ENCODE data around the gene DPYSL5. TPM values are rescaled to one million over a fixed set of nuclear protein-coding genes. Genes with fewer than 3 reads are reported as not detected.

Gene DPYSL5
- total and polyA plus RNA-seq, 4 donors = not detected

- H3K27me3 ChIP-seq (ENCODE audit: control insufficient read depth in 1 of 2, insufficient read depth in 2 of 2, low read length in 1 of 2) = peaks cover 0 to 1% of the 10 kb centered on the region in 2 donors
These were observed 50.6 kb downstream of the DPYSL5 start for GRCh38 chr2:26898480-26899078.

DNA sequence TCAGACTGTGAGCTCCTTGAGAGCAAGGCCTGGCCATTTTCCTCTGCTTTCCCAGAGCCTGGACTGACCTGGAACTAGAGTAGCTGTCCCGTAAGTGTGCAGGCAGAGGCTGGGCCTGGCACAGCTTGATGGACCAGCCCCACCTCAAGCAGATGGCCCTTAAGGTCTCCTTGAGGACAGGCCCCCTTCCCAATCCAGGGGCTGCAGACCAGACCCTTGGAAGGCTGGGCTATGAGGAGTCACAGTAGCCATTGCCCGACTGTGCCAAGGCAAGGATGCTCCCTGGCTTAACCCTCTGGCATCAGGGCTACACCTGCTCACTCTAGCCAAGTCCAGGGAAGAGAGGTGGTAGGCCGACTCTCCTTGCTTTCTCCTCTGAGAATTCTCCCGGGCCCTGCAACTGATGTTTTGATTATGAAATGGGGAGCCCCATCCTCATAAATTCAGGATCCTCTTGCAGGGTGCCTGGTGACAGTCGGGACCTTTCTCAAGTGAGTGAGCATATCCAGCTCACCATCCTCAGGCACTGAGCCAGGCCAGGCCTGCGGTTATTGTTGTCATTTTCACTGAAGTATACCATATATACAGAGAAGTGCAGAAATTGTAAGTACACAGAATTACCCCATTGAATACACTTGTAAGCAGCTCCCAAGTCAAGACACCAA lies 51.7 kb downstream of the DPYSL5 start:
- 85 to 91% methylated on average over 6 of the region's 6 CpGs for WGBS, 2 donors
- Histone ChIP-seq H3K36me3 (ENCODE audit: control insufficient read depth in 1 of 2, insufficient read depth in 2 of 2, low read length in 1 of 2) (no peaks in the 10 kb centered on the region), H3K4me1 (ENCODE audit: control insufficient read depth in 1 of 2, insufficient read depth in 2 of 2, low read length in 2 of 2) (no peaks in the 10 kb centered on the region), H3K27me3 (ENCODE audit: control insufficient read depth in 1 of 2, insufficient read depth in 2 of 2, low read length in 1 of 2) (peaks cover 0 to 1% of the 10 kb centered on the region in 2 donors), H3K9me3 (ENCODE audit: control insufficient read depth, low read length) (peaks cover 1% of the 10 kb centered on the region), H3K27ac (ENCODE audit: low read depth in 1 of 2, low read length in 2 of 2) (no peak overlapping the region), H3K4me3 (ENCODE audit: low read length in 2 of 2) (no peak overlapping the region)
- intact Hi-C loops (cut with DNase I) = no loop called here
- ATAC-seq (ENCODE audit: low FRiP score) (no peak), DNase-seq (no peak)

More at GRCh38 chr2:26898480-26899078, 50.6 kb downstream of the DPYSL5 start:
- intact Hi-C loops (cut with DNase I) = no loop called here
- H3K4me3 ChIP-seq (ENCODE audit: low read length in 2 of 2) = no peak overlapping the region
- ATAC-seq (ENCODE audit: low FRiP score) = no peak
- no peaks in the 10 kb centered on the region for H3K4me1 ChIP-seq (ENCODE audit: control insufficient read depth in 1 of 2, insufficient read depth in 2 of 2, low read length in 2 of 2)
- no peak for DNase-seq
- H3K36me3 ChIP-seq (ENCODE audit: control insufficient read depth in 1 of 2, insufficient read depth in 2 of 2, low read length in 1 of 2) = no peaks in the 10 kb centered on the region
- no peak overlapping the region for H3K27ac ChIP-seq (ENCODE audit: low read depth in 1 of 2, low read length in 2 of 2)
- WGBS, 2 donors = 96 to 98% methylated on average over 15 of the region's 15 CpGs
- peaks cover 2% of the 10 kb centered on the region for H3K9me3 ChIP-seq (ENCODE audit: control insufficient read depth, low read length)

GRCh38 chr2:26900831-26901321 lies 52.9 kb downstream of the DPYSL5 start:
- H3K9me3 ChIP-seq (ENCODE audit: control insufficient read depth, low read length) = no peaks in the 10 kb centered on the region
- ATAC-seq (ENCODE audit: low FRiP score) (no peak), DNase-seq (no peak)
- H3K4me1 ChIP-seq (ENCODE audit: control insufficient read depth in 1 of 2, insufficient read depth in 2 of 2, low read length in 2 of 2) = no peaks in the 10 kb centered on the region
- WGBS, 2 donors = 76 to 81% methylated on average over 8 of the region's 8 CpGs
- peaks cover 0 to 1% of the 10 kb centered on the region in 2 donors for H3K27me3 ChIP-seq (ENCODE audit: control insufficient read depth in 1 of 2, insufficient read depth in 2 of 2, low read length in 1 of 2)
- no peak overlapping the region for H3K4me3 ChIP-seq (ENCODE audit: low read length in 2 of 2)
- no peak overlapping the region for H3K27ac ChIP-seq (ENCODE audit: low read depth in 1 of 2, low read length in 2 of 2)
- intact Hi-C loops (cut with DNase I) = no loop called here
- H3K36me3 ChIP-seq (ENCODE audit: control insufficient read depth in 1 of 2, insufficient read depth in 2 of 2, low read length in 1 of 2) = no peaks in the 10 kb centered on the region

DNA sequence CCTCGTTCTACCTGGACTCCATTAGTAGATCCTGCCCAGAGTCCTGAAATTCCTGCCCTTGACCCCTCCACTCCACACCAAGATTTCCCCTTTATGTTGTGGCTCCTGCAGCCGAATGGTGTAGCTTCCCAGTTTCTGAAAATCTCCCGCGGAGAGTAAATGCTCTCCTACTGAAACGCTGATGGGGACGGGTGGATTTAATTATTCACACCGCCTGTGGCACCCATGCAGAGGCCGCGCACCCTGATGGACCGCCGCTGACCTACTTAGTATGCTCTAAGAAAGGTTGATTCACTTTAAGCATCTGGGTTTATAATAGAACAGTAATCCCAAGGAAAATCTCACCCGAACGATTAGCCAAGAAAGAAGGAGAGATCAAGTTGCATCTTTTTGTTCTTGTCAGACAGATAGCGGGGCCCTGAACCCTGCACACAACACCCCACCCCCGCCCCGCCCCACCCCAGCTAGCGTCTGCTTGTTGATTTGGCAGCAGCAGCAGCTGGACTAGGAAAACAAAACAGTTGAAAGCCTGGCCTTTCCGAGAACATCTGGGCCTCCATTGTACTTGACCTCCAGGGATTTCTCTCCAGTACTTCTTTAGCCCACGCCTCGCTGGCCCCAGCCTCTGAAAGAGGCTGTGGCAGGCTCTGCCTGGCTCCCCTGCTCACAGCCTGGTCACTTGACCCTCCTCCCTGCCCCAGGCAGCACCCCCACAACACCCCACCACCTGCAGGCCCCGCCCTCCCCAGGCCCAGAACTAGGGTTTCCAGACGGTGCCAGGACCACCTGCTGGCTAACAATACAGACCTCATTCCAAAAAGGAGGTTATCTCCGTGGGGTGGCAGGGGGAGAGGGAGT lies 53.6 kb downstream of the DPYSL5 start:
- Histone ChIP-seq H3K36me3 (ENCODE audit: control insufficient read depth in 1 of 2, insufficient read depth in 2 of 2, low read length in 1 of 2) (no peaks in the 10 kb centered on the region), H3K27me3 (ENCODE audit: control insufficient read depth in 1 of 2, insufficient read depth in 2 of 2, low read length in 1 of 2) (peaks cover 0 to 1% of the 10 kb centered on the region in 2 donors), H3K4me1 (ENCODE audit: control insufficient read depth in 1 of 2, insufficient read depth in 2 of 2, low read length in 2 of 2) (no peaks in the 10 kb centered on the region), H3K9me3 (ENCODE audit: control insufficient read depth, low read length) (no peaks in the 10 kb centered on the region), H3K4me3 (ENCODE audit: low read length in 2 of 2) (no peak overlapping the region), H3K27ac (ENCODE audit: low read depth in 1 of 2, low read length in 2 of 2) (no peak overlapping the region)
- intact Hi-C loops (cut with DNase I) = no loop called here
- ATAC-seq (ENCODE audit: low FRiP score) = no peak
- WGBS, 2 donors = 72% methylated on average over 23 of the region's 23 CpGs
- DNase-seq = no peak

DNA sequence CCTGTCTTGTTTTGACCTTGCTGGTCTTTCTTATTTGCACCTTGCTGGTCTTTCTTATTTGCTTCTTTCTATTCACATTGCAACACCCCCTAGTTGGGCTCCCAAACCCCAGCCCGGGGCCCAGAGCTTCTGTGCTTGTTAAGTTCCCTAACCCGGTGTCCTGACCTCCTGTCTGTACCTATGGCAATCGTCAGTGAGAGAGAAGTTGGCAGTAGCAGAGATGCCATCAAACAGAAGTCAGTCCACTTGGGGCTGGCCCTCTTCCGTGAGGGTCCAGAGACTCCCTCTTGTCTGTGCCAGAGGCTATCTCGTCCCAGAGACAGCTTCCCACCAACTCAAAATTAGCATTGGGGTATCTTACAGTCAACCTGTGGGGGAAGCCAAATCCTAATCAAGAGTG lies 55.7 kb downstream of the DPYSL5 start:
- intact Hi-C loops (cut with DNase I) = no loop called here

GRCh38 chr2:26904839-26905238 lies 56.9 kb downstream of the DPYSL5 start:
- ATAC-seq (ENCODE audit: low FRiP score) (no peak), DNase-seq (no peak)
- Histone ChIP-seq H3K4me3 (ENCODE audit: low read length in 2 of 2) (no peak overlapping the region), H3K27me3 (ENCODE audit: control insufficient read depth in 1 of 2, insufficient read depth in 2 of 2, low read length in 1 of 2) (no peaks in the 10 kb centered on the region), H3K27ac (ENCODE audit: low read depth in 1 of 2, low read length in 2 of 2) (no peak overlapping the region), H3K9me3 (ENCODE audit: control insufficient read depth, low read length) (no peaks in the 10 kb centered on the region), H3K4me1 (ENCODE audit: control insufficient read depth in 1 of 2, insufficient read depth in 2 of 2, low read length in 2 of 2) (no peaks in the 10 kb centered on the region), H3K36me3 (ENCODE audit: control insufficient read depth in 1 of 2, insufficient read depth in 2 of 2, low read length in 1 of 2) (no peaks in the 10 kb centered on the region)
- 82 to 94% methylated on average over 2 of the region's 2 CpGs for WGBS, 2 donors
- intact Hi-C loops (cut with DNase I) = no loop called here

More for the DNA sequence above, 55.7 kb downstream of the DPYSL5 start:
- H3K4me3 ChIP-seq (ENCODE audit: low read length in 2 of 2) = no peak overlapping the region
- no peaks in the 10 kb centered on the region for H3K9me3 ChIP-seq (ENCODE audit: control insufficient read depth, low read length)
- no peaks in the 10 kb centered on the region for H3K36me3 ChIP-seq (ENCODE audit: control insufficient read depth in 1 of 2, insufficient read depth in 2 of 2, low read length in 1 of 2)
- ATAC-seq (ENCODE audit: low FRiP score) (no peak), DNase-seq (no peak)
- H3K27me3 ChIP-seq (ENCODE audit: control insufficient read depth in 1 of 2, insufficient read depth in 2 of 2, low read length in 1 of 2) = no peaks in the 10 kb centered on the region
- H3K4me1 ChIP-seq (ENCODE audit: control insufficient read depth in 1 of 2, insufficient read depth in 2 of 2, low read length in 2 of 2) = no peaks in the 10 kb centered on the region
- H3K27ac ChIP-seq (ENCODE audit: low read depth in 1 of 2, low read length in 2 of 2) = no peak overlapping the region
- WGBS, 2 donors = 88 to 92% methylated on average over 5 of the region's 5 CpGs

DNA sequence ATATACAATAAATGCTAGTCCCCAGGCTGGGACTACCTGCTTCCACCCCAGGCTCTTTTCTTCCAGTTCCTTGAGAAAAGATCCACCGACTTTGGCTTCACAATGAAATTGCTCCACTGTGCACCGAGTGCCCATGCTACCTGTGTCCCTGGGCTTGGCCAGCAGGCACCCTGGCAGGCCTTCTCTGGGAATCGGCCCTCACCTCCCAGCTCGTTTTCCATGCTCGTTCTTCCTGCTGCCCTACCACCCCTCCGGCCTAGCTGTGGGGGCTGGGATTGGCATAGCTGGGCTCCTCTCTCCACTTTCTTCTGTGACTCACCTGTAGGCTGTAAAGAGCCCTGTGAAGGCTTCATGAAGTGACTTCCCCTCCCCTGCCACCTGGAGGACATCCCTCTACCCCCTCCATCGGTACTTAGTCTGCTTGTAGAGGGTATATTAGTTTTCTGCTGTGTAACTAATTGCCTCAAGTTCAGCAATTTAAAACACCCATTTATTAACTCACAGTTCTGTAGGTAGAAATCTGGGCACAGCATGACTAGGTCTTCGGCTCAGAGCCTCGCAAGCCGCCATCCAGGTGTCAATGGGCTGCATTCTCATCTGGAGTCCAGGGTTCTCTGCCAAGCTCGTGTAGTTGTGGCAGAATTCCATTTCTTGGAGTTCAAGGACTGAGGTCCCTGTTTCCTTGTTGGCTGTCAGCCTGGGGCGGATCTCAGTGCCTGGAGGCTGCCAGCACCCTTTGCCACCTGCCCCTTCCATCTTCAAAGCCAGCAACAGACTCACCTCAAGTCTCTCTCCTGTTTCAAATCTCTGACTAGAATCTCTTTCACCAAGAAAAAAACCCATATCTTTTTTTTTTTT lies 57.6 kb downstream of the DPYSL5 start:
- Histone ChIP-seq H3K27ac (ENCODE audit: low read depth in 1 of 2, low read length in 2 of 2) (no peak overlapping the region), H3K4me3 (ENCODE audit: low read length in 2 of 2) (no peak overlapping the region), H3K36me3 (ENCODE audit: control insufficient read depth in 1 of 2, insufficient read depth in 2 of 2, low read length in 1 of 2) (no peaks in the 10 kb centered on the region), H3K9me3 (ENCODE audit: control insufficient read depth, low read length) (no peaks in the 10 kb centered on the region), H3K27me3 (ENCODE audit: control insufficient read depth in 1 of 2, insufficient read depth in 2 of 2, low read length in 1 of 2) (no peaks in the 10 kb centered on the region), H3K4me1 (ENCODE audit: control insufficient read depth in 1 of 2, insufficient read depth in 2 of 2, low read length in 2 of 2) (no peaks in the 10 kb centered on the region)
- ATAC-seq (ENCODE audit: low FRiP score) (no peak), DNase-seq (no peak)
- WGBS, 2 donors = 80 to 85% methylated on average over 12 of the region's 12 CpGs
- intact Hi-C loops (cut with DNase I) = no loop called here

DNA sequence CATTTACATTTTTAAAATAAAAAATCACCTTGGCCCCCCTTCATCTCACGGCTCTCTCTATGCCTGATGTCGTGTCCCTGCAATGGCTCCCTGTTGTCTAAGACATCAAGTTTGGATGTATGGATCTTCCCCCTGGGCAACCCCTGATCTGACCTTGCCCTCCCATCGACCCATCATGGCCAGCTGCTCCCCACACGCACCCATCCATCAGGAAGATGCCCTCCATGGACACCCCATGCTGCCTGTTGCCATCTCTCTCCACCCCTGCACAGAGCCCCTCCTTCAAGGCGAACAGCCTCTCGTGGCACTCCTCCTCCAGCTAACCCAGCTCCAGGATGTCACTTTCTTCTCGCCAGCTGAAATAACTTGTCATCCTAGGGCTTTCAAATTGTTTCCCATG lies 59.5 kb downstream of the DPYSL5 start:
- intact Hi-C loops (cut with DNase I) = no loop called here
- Histone ChIP-seq H3K9me3 (ENCODE audit: control insufficient read depth, low read length) (no peaks in the 10 kb centered on the region), H3K4me1 (ENCODE audit: control insufficient read depth in 1 of 2, insufficient read depth in 2 of 2, low read length in 2 of 2) (no peaks in the 10 kb centered on the region), H3K4me3 (ENCODE audit: low read length in 2 of 2) (no peak overlapping the region), H3K27ac (ENCODE audit: low read depth in 1 of 2, low read length in 2 of 2) (no peak overlapping the region), H3K36me3 (ENCODE audit: control insufficient read depth in 1 of 2, insufficient read depth in 2 of 2, low read length in 1 of 2) (no peaks in the 10 kb centered on the region), H3K27me3 (ENCODE audit: control insufficient read depth in 1 of 2, insufficient read depth in 2 of 2, low read length in 1 of 2) (peaks cover 0 to 2% of the 10 kb centered on the region in 2 donors)
- no peak for DNase-seq
- ATAC-seq (ENCODE audit: low FRiP score) = no peak
- 62 to 65% methylated on average over 7 of the region's 7 CpGs for WGBS, 2 donors
